HG02973 (cell line): ENCODE measurements around the gene RNF220.
"Not testable (repeated sequence)": the region's sequence is repeated elsewhere in the genome, so short reads cannot be mapped to it uniquely, and the experiment has no call there.

Source experiments
- ATAC-seq: cut with Tn5 transposase; IDR thresholded peaks from one replicate; pipeline ENCODE4 v1.9.1; 2021; ENCODE audit warnings: moderate library complexity; ENCODE audit not compliant: unreplicated experiment

RNF220 gene

DNA sequence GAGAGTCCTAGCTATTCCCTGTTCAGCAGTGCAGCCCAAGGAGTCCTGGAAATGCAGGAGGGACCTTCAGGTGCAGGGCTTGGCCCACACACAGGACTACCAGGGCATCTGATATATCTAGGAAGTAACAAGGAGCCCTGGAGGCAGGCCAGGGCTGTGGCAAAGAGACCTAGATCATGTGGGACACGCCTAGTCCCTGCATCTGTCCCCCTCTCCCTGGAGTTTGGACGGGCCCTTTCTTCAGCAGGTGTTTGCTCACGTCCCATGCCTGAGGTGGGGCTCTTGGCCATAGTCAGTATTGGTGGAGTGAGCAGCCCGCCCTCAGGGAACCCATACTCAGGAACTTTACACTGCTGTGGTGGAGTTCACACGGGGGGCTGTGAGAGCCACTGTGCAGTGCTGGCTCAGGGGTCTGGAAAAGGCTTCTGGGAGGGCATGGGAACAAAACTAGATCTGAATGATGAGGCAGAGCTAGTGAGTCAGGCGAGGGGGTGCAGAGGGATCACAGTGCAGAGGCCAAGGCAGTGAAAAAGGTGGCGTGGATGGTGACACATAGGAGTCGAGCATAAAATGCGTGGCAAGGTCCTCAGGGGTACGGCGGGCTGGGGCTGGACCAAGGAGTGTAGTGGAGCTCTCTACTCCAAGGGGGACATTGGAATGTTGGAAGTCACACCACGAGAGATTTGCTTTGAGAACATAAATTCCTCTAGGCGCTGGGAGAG is 243.6 kb downstream of the RNF220 start:
- no peak for ATAC-seq

DNA sequence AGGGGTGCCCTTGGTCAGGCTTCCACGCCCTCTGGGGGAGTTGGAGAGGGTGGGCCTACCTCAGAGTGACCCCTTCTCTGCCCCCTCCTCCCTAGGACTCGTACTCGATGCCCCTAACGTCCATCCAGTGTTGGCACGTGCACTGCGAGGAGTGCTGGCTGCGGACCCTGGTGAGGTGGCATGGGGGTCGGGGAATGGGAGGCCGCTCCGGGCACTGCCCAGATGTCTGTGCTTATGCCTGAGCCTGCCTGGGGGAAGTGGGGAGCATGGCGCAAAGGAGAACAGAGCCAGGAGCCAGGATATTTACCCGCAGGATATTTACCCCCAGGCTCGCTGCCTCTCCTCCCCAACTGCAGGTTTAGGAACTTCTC is 244.7 kb downstream of the RNF220 start:
- ATAC-seq = no peak

DNA sequence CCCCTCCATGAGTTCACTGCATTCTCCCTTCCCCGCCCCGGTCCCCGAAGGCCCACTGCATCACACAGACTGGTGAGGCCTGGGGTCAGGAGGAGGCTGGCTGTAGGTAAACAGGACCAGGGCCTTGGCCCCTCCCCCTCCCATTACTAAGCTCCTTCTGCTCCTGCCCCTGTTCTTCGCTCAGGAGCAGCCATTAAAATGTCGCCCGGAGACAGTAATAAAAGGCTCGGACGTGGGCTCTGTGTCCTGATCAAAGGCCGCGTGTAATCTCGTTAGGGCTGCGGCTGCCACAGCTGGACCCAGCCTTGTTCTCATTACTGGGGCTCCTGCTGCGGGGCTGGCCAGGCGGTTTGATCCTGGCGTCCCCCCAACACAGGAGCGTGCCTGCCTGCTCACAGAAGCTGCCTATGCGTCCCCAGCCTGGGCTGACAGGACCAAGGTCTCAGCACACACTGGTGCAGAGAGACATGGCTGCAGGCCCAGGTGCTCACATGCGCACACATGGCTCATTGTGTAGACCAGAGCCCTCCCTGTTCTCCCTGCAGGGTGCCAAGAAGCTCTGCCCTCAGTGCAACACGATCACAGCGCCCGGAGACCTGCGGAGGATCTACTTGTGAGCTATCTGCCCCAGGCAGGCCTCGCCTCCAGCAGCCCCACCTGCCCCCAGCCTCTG is 245.2 kb downstream of the RNF220 start:
- ATAC-seq = no peak

DNA sequence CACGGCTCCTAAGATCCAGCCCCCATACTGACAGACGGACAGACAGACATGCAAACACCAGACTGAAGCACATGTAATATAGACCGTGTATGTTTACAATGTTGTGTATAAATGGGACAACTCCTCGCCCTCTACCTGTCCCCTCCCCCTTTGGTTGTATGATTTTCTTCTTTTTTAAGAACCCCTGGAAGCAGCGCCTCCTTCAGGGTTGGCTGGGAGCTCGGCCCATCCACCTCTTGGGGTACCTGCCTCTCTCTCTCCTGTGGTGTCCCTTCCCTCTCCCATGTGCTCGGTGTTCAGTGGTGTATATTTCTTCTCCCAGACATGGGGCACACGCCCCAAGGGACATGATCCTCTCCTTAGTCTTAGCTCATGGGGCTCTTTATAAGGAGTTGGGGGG is 246.0 kb downstream of the RNF220 start:
- ATAC-seq = no peak

DNA sequence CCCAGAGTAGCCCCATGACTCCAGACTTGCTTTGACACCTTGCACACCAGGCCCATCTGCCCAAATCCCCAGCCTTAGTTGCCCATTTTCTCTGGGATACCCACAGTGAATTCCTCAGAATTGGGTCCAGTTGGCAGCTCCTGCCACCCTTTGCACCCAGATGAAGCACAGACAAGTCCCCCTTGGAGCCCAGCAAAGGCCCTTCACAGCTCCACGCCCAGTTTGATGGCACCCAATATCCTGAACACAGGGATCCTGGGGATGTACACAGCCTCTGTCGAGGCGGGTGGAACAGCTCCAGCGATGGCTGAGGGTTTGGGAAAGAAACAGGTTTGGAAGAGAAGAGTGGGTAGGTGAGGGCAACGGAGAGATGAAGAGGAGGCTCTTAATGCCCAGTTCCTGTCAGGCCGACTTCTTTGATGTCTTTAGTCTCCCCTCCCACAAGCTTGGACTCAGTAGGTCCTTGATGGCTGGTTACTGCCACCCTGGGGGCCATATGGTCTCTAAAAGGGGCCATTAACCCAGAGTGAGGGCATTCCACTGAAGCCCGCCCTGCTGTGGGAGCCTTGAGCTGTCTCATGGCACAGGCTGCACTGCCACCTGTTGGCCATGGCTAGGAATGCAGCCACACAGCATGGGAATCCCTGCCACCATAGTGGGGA is 247.5 kb downstream of the RNF220 start:
- ATAC-seq = peak; percentile 60

DNA sequence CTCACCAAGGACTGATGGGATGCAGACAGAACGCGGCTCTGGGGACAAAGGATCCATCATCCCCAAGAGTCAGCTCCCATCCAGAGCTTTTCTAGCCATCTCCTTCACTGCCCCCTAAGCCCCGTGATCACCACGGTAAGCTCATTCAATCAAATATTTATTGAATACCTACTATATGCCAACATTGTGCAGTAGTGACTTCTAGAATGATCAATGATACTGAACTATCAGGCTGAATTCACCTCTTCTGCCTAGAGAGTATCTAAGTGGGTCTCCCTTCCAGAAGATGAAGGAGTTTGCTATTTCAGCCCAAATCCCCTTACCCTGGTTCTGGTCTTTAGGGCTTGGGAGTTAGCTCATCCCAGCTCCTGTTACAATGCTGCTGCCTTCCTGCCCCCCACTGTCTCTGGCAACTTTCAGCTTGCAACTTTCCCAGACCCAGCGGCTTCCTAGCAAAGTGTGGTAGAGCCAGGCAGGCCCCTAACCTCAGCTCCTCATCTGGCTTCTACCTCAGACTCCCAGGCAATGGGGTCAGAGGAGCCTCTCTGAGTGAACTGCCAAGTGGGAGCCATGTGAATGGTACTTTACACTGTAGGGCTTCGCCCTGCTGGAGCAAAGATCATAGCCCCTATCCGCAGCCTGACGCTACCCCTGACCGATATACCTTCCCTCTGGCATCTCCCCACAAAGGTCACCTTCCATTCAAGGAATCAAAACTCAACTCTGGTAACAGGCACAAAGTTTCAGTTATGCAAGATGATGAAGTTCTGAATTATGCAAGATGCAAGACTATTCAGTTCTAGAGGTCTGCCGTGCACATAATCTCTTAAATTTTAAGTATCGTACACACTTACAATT is 248.3 kb downstream of the RNF220 start:
- ATAC-seq = no peak

DNA sequence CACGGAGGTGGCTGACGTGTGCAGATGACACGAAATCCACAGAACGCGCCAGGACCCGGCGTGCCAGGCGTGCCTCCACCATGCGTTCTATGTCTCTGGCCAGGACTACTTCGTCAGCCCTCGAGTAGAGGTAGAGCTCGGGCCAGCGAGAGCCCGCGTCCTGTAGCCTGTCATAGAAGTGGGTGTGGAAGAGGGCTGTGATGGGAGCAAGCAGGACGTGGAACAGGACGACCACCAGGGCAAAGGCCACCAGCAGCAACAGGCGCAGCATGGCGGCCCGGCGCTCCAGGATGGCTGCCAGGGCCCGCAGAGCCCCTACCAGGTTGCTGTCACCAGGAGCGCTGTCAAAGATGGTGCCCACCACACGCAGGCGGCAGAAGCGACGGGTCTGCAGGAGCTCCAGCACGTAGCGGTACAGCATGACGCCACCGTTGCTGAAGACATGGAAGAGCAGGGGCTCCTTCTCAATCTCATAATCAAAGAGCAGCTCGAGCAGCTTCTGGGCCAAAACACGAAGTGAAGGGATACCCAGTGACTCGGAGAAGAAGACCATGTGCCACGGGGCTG is 249.6 kb downstream of the RNF220 start:
- ATAC-seq = no peak

DNA sequence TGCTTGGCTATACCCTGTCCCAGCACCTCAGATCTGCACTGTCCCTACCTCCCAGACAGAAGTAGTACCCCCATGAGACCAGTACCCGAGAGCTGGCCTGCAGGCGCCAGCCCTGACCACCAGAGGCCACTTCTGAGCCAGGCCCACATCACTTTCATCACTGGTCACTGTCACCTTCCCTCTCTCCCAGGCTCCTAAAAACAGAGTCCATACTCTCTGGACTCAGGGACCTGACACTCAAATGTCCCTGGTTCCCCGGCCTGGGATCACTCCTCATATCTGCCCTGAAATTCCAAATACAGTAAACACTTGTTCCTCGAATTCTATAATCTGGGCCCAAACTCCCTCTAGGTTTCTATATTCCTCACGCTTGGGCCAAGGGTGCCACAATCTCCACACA is 250.6 kb downstream of the RNF220 start:
- ATAC-seq = no peak

DNA sequence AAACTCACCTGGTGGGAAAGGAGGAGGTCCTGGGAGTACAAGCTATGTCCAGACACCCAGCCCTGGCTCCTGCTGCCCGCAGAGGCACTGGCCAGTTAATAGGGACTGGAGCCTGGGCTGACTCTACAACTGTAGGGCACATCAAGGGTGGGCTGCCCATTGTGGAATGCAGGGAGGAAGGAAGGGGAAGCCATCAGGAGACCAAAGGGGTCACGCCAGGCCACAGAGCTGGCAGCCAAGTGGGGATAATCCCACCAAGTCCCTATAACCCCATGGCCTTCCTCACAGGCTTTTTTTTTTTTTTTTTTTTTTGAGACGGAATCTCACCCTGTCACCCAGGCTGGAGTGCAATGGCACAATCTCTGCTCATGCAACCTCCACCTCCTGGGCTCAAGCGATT is 254.5 kb downstream of the RNF220 start:
- no peak for ATAC-seq

DNA sequence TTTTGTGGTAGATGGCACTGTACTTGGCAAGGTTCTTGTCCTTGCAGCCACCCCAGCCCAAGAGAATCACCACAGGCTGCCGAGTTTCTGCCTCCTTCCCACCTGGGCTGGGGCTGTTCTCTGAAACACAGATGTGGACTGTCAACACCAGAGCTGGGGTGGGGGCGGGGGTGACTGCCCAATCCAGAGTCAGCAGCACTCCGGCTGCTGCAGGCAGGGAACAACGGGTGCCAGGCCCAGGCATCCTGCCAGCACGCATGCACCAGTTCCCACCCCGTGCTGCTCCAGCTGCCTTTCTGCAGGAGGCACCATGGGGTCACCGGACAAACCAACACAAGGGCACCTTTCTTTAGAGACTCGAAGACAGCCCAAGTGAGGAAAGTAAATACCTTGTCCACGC is 255.1 kb downstream of the RNF220 start:
- no peak for ATAC-seq

DNA sequence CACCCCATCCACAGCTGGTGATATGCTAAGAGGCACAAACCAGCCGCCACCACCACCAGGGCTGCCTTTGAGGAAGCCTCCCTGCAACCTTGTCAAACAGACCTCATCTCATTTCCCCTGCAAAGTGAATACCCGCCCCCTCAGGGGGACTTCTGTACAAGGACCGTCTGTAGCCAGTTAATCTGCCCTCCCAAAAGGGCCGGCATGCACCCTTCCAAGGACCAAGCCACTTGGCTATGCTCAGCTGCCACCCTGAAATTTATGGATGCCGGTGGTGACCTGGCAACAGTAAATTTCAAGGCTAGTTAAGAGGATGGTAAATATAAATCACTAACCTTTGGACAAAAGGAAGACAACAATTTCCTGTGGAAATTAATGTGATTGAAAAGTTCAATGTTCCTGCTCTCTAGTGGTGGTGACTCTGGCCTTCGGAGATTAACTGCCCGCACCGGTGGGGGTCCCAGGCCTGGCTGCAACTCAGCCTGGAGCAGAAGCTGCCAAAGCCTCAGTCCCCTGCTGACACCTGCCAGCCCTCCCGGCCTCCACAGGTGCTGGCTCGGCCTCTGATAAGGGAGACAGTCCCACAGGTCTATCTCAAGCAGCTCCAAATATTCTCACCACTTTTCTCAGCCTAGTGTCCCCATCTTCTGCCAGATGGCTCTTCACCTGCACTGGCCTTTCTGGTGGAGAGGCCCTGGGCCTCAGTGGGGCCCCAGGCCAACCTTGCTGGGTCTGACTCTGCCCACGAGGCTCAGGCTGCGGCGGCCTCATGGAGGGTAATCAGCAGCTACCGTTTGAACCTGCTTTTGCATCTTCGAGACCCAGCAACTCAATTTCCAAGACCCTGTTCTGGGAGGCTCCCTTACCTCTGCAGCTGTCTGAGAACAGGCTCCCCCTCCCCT is 257.0 kb downstream of the RNF220 start:
- no peak for ATAC-seq

DNA sequence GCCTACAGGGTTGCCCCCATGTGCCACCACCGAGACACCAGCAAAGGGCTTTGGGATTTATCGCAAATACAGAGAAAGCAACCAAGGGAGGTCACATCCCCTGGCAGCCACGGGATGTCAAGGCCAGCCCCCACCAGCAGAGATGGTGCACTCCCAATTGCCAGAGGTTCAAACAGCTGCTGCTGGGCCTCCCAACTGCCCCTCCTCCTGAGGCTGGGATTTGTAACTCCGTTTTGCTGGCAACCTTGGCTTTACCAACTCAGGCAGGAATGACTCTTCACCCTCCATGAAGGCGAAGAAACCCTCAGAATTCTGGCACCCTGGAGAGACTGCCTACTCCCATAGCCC is 257.6 kb downstream of the RNF220 start:
- ATAC-seq = no peak

DNA sequence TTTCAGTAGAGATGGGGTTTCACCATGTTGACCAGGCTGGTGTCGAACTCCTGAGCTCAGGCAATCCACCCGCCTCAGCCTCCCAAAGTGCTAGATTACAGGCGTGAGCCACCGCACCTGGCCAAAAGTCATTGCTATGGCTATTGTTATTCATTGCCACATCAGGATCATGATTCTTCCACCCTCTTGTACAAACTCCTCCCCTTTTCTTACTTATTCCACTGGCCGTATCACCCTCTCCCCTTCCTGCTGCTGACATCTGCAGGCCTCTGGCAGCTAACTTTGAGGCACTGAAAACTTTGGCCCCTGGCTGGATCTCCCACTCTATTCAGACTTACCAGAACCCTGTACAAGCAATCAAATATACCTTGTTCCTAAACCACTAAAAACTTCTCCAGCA is 258.4 kb downstream of the RNF220 start:
- no peak for ATAC-seq

DNA sequence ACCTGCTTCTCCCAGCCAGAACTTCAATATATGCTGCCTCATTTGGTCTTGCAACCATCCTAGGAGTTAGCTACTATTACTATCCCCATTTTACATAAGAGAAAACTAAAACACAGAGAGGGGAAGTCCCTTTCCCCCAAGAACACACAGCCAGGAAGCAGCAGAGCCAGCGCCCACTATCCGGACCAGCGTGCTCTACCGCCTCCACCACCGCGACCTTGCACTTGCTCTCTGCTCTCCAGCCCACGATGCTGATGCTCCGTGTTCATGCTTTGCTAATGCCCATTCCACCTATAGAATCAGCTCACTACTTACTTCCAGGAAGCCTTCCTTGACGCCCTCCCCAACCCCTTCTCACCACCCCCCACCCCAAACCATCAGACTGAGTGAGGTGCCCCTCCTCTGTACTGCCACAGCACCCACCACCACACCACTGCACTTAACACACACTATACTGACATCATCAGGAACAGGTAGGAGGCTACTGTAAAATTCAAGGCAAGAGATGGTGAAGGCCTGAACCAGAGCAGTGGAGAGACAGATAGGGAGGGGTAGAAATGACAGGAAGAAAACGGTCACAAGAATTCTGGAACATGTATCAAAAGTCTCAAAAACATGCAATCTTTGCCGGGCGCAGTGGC is 259.8 kb downstream of the RNF220 start:
- no peak for ATAC-seq

DNA sequence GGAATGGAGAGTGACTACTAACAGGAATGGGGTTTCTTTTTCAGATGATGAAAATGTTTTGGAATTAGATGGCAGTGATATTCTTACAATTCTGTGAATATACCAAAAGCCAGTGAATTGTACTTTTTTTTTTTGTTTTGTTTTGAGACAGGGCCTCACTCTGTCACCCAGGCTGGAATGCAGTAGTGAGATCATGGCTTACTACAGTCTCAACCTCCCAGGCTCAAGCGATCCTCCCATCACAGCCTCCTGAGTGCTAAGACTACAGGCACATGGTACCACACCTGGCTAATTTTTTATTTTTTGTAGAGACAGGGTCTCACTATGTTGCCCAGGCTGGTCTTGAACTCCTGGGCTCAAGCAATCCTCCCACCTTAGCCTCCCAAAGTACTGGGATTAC is 261.7 kb downstream of the RNF220 start:
- not testable (repeated sequence) for ATAC-seq

DNA sequence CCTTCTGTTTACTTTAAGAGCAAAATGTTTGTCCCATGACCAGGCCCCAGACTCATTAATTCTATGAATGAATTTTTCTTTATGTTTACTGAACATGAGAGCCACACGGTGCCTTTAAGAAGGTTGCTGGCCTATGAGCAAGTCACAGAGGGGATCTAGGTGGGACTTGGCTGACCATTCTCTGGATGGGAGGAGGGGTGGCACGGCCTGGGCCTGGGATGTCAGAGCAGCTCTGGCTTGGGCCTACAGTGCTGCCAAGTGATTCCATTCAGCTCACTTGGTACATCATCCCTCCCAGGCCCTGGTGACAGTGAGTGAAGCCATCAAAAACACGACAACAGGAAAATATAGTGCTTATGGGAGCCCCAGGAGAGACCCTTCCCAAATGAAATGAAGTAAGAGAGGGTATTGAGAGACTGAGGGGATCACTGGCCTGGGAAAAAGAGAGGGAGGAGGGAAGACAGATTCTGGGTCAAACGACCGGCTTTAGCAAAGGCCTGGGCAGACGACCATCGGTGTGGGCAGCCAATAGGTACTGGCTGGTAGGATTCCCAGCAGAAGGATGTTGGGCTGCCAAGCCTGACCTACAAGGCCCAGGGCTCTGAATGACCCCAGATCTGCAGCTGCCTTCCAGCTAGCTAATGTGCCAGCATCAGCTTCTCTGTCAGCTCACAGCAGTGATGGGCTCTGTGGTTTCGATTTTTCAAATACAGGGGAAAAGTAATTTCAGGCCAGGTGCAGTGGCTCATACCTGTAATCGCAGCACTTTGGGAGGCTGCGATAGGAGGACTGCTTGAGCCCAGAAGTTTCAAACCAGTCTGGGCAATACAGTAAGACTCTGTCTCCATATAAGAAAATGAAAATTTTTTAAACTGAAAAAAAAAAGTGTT is 265.9 kb downstream of the RNF220 start:
- ATAC-seq = no peak

DNA sequence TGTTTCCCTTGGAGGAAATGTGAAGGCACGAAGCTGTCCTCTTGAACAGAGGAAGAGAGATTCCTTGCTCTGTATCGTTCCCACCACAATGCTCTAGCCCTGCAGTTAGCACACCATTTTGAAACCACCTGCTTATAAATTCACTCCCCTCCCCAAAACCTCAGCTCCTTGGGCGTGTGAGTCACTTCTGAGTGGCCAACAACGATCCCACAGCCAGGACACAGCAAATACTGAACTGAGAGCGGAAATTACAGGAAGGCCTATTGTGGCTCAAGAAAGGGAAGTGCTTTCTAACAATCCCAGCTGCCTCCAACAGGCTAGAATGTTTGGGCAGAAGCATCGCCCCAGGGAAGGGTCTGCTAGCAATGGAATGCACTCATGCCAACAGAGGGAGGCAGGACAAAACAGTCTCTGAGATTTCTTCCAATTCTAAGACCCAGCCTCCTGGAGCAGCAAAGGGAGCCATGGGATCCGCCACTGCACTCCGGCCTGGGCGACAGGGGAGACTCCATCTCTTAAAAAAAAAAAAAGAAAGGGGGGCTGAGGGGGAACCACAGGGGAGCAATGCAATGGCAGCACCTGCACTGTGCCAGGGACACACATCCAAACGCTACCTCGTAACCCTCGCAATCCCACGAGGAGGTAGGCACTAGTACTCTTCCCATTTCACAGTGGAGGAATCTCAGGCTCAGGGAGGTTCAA is 267.4 kb downstream of the RNF220 start:
- ATAC-seq = no peak
